ENCODE results near the gene PDX1.

DNA sequence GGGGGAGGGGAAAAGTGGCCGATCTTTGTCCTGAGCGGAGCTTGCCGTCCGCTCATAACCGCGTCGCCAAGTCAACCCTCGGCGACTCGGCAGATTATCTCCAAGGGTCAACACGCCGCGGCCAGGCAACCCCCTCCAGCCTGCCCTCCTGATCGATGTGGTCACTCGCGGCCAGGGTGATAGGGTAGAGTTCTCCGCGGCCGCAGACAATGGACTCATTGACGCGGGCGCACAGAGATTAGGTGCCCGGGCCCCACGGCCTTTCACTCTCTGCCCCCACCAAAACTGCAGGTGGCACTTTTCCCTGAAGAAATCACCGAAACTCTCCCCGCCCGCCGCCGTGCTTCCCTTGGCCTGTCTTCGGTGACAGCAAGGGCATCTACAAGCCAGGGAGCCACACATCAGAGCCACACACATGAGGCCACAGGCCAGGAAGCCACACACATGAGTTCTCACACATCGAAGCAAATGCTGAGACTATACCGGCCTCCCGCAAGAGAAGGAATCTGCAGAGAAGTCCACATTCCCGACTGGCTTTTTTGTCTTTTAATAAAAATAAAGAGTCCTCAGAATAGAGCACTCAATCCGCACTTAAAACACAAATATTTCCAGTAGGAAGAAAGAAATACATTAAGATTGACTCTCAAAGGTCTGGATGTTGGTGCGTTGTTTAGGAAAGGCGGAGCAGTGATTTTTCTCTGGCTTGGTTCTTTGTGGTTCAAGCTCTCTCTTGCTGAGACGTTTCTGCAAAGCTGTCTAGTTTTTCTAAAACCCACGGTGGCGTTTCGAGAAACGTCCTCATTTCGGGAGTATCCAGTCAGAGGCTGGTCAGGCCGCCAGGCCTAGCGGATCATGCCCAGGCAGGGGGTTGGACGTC is 1.5 kb upstream of the PDX1 start:
- TF ChIP-seq POLR2A (IDR thresholded peaks at IDR 0.05) (no peak), EP300 (IDR thresholded peaks at IDR 0.05; ENCODE audit: low read depth) (no peak)
- TF ChIP-seq, protein P1, sequence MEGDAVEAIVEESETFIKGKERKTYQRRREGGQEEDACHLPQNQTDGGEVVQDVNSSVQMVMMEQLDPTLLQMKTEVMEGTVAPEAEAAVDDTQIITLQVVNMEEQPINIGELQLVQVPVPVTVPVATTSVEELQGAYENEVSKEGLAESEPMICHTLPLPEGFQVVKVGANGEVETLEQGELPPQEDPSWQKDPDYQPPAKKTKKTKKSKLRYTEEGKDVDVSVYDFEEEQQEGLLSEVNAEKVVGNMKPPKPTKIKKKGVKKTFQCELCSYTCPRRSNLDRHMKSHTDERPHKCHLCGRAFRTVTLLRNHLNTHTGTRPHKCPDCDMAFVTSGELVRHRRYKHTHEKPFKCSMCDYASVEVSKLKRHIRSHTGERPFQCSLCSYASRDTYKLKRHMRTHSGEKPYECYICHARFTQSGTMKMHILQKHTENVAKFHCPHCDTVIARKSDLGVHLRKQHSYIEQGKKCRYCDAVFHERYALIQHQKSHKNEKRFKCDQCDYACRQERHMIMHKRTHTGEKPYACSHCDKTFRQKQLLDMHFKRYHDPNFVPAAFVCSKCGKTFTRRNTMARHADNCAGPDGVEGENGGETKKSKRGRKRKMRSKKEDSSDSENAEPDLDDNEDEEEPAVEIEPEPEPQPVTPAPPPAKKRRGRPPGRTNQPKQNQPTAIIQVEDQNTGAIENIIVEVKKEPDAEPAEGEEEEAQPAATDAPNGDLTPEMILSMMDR (IDR thresholded peaks at IDR 0.05): no peak
